Stomach (tissue), 9 donors: ENCODE data around the gene SIRPB1. TPM values are rescaled to one million over a fixed set of nuclear protein-coding genes. Genes with fewer than 3 reads are reported as not detected.
"Not testable (repeated sequence)": the region's sequence is repeated elsewhere in the genome, so short reads cannot be mapped to it uniquely, and the experiment has no call there.

Experiments used
- DNase-seq, 2 donors: peaks; one replicate each; pipeline versions ENCODE4 v3.0.0 to v3.0.0-alpha.2; 2013 to 2019
- H3K27ac ChIP-seq, 5 donors: fragments of 200-600 bp in 4 of 5; sonication (generic) in 4 of 5; one replicate each; pipeline ENCODE4 v1.5.1; 2013 to 2019; ENCODE audit warnings: mild to moderate bottlenecking in 1 of 5, moderate library complexity in 1 of 5
- H3K27me3 ChIP-seq, 3 donors: fragments of 200-600 bp; sonication (generic); one replicate each; pipeline ENCODE4 v1.5.1; 2017 to 2019; ENCODE audit warnings: mixed run types in 1 of 3
- H3K36me3 ChIP-seq, 4 donors: fragments of 200-600 bp; sonication (generic); 1 replicate in 3 of 4; 2 replicates in 1 of 4; pipeline ENCODE4 v1.5.1; 2016 to 2019
- H3K4me1 ChIP-seq, 4 donors: fragments of 200-600 bp; sonication (generic); one replicate each; pipeline ENCODE4 v1.5.1; 2016 to 2019
- H3K4me3 ChIP-seq, 4 donors: fragments of 200-600 bp; sonication (generic) in 3 of 4; one replicate each; pipeline ENCODE4 v1.5.1; 2016 to 2019; ENCODE audit warnings: mild to moderate bottlenecking in 1 of 4
- H3K9me3 ChIP-seq, 4 donors: fragments of 200-600 bp; sonication (generic); one replicate each; pipeline ENCODE4 v1.5.1; 2016 to 2019
- CTCF ChIP-seq, 7 experiments: fragments of 450-650 bp in 4 of 7; fragments of 200-600 bp in 3 of 7; sonication (generic) in 3 of 7; IDR thresholded peaks; one replicate each; pipeline ENCODE4 v1.5.1; 2016 to 2019; ENCODE audit warnings: antibody characterized with exemption in 7 of 7, control low read depth in 2 of 7, mild to moderate bottlenecking in 1 of 7
- EP300 ChIP-seq: sonication (generic); formaldehyde crosslinking; IDR thresholded peaks from one replicate; pipeline ENCODE4 v1.6.1; 2017; ENCODE audit warnings: antibody characterized with exemption
- POLR2A ChIP-seq, 4 donors: fragments of 450-650 bp; IDR thresholded peaks; one replicate each; pipeline ENCODE4 v1.6.1; 2016; ENCODE audit warnings: antibody characterized with exemption in 4 of 4, control low read depth in 2 of 4, mild to moderate bottlenecking in 1 of 4, moderate library complexity in 1 of 4
- POLR2AphosphoS5 ChIP-seq, 3 donors: sonication (generic); formaldehyde crosslinking; IDR thresholded peaks; one replicate each; pipeline ENCODE4 v1.6.1; 2016; ENCODE audit warnings: antibody characterized with exemption in 3 of 3
- WGBS, 5 donors: extraction: QIAGEN DNeasy Blood & Tissue Kit in 3 of 5; methylation state at CpG; one replicate each; pipeline versions ENCODE4 v1.1.5 to v1.1.7; 2013 to 2018; 5-methylcytosine and 5-hydroxymethylcytosine counted together
- intact Hi-C: fragments of 100-400 bp; cut with DNase I; formaldehyde crosslinking; loops from one replicate; pipeline ENCODE4 v1.15.1; 2023; ENCODE audit warnings: low total_unique reads
- polyA plus RNA-seq, 3 donors: library from polyadenylated mRNA; stranded (reverse); fragments of 200-250 nt; gene quantifications; one replicate each; pipeline ENCODE4 v1.2.3, GENCODE V29; 2013
- small RNA-seq, 4 donors: library from RNA; depleted of rRNA; stranded (forward); fragments of <200 nt; gene quantifications; one replicate each; pipeline ENCODE3, GENCODE V24; 2016
- total RNA-seq, 5 donors: library from RNA; depleted of rRNA; stranded (reverse); fragments of >200 nt; gene quantifications; one replicate each; pipeline versions ENCODE4 v1.1.0 to v1.2.3, GENCODE V29; 2014 to 2016
- donor health status: healthy with polysubstance abuse.
- donor health status: Bipolar disorder and iron deficiency.
- donor health status: healthy.

SIRPB1 gene
- total and polyA plus RNA-seq, 8 donors, result 0.18 to 14.0 (median 1.9) TPM; not detected in 2

GRCh38 chr20:1576641-1577040 lies 43.2 kb downstream of the SIRPB1 start:
- intact Hi-C loops, result no loop called here
- Histone ChIP-seq H3K27ac (no peak overlapping the region), H3K27me3 (no peaks in the 10 kb centered on the region), H3K4me3 (no peak overlapping the region), H3K9me3 (no peaks in the 10 kb centered on the region), H3K4me1 (no peaks in the 10 kb centered on the region), H3K36me3 (no peaks in the 10 kb centered on the region)
- 68 to 89% (median 85%) methylated on average over 3 of the region's 3 CpGs for WGBS, 5 donors
- no peak for DNase-seq
- no peak for TF ChIP-seq EP300
- no peak for TF ChIP-seq POLR2AphosphoS5 (IDR thresholded peaks at IDR 0.05)
- no peak for TF ChIP-seq CTCF (IDR thresholded peaks at IDR 0.05)
- no peak for TF ChIP-seq POLR2A (IDR thresholded peaks at IDR 0.05)

- H3K36me3 ChIP-seq, DNase-seq, intact Hi-C loops, H3K27ac ChIP-seq, H3K4me3 ChIP-seq, H3K27me3 ChIP-seq, H3K4me1 ChIP-seq, H3K9me3 ChIP-seq: not testable (repeated sequence)
- 60% methylated on average over 1 of the region's 1 CpG; no CpG with 5 or more reads in 4 of the 5 donors for WGBS, 5 donors
These were observed 43.8 kb downstream of the SIRPB1 start for GRCh38 chr20:1576003-1576402.

GRCh38 chr20:1571583-1571982 lies 48.2 kb downstream of the SIRPB1 start:
- DNase-seq, H3K36me3 ChIP-seq, H3K27ac ChIP-seq, H3K9me3 ChIP-seq, H3K27me3 ChIP-seq, intact Hi-C loops, H3K4me1 ChIP-seq, H3K4me3 ChIP-seq: not testable (repeated sequence)
- WGBS, 5 donors, result 75 to 90% (median 86%) methylated on average over 8 of the region's 8 CpGs

Small RNA genes lying within 50 kb of the gene (small RNA-seq; reads per million reads assigned to genes)
- 0 reads per million in 4 donors for gene RN7SL561P

Other genes with a start within 250 kb of the SIRPB1 start
- 100 to 1,000 TPM in 2 of 5 donors, 10 to 100 TPM in 3; 33.0 to 280 (median 68.3) TPM for gene FKBP1A, start 227.0 kb downstream of the SIRPB1 start, total RNA-seq
- 100 to 1,000 TPM; 135 to 283 (median 195) TPM for gene FKBP1A, start 227.0 kb downstream of the SIRPB1 start, polyA plus RNA-seq
- gene NSFL1C, start 153.2 kb downstream of the SIRPB1 start, total RNA-seq, result 10 to 100 TPM; 13.4 to 83.4 (median 33.4) TPM
- 10 to 100 TPM; 33.4 to 59.7 (median 50.9) TPM for gene NSFL1C, start 153.2 kb downstream of the SIRPB1 start, polyA plus RNA-seq
- gene SIRPB2, start 128.6 kb downstream of the SIRPB1 start, total RNA-seq, result 1 to 10 TPM in 4 of 5 donors, under 1 TPM in 1; 0.55 to 7.6 (median 2.9) TPM
- gene SIRPB2, start 128.6 kb downstream of the SIRPB1 start, polyA plus RNA-seq, result 1 to 10 TPM in 1 of 3 donors, under 1 TPM in 2; 0.43 to 2.0 (median 0.92) TPM
- under 1 TPM in 1 of 5 donors, not detected in 4; 0.45 TPM for gene SIRPD, start 62.3 kb downstream of the SIRPB1 start, total RNA-seq
- gene SIRPD, start 62.3 kb downstream of the SIRPB1 start, polyA plus RNA-seq, result not detected
- gene SIRPG, start 37.8 kb upstream of the SIRPB1 start, total RNA-seq, result 1 to 10 TPM in 1 of 5 donors, not detected in 4; 1.1 TPM
- under 1 TPM in 1 of 3 donors, not detected in 2; 0.98 TPM for gene SIRPG, start 37.8 kb upstream of the SIRPB1 start, polyA plus RNA-seq